Measurements from ENCODE around the gene TMEM62. TPM values are rescaled to one million over a fixed set of nuclear protein-coding genes. Genes with fewer than 3 reads are reported as not detected.

TMEM62 gene
- polyA plus RNA-seq, 3 donors: 10.5 to 11.3 (median 10.8) TPM

- H3K4me3 Mint-ChIP-seq: no peak overlapping the region
- no peak overlapping the region for H3K4me3 ChIP-seq (replicated peaks in 1 of 3; ENCODE audit: low read depth in 2 of 3, low read length in 3 of 3)
- H3K9ac ChIP-seq (ENCODE audit: insufficient read depth, low read length, poor library complexity, severe bottlenecking): no peak overlapping the region
- no peaks in the 10 kb centered on the region for H3K36me3 ChIP-seq (replicated peaks in 1 of 2; ENCODE audit: control insufficient read depth in 1 of 2, insufficient read depth in 2 of 2, low read length in 2 of 2)
- TF ChIP-seq CTCF (IDR thresholded peaks at IDR 0.05): no peak
- peaks cover 19 to 36% (median 26%) of the 10 kb centered on the region in 3 donors for H3K27me3 Mint-ChIP-seq (ENCODE audit: low read depth in 3 of 3)
- DNase-seq: no peak
- no peaks in the 10 kb centered on the region for H3K4me1 Mint-ChIP-seq
- H3K27ac Mint-ChIP-seq: no peak overlapping the region
- no peaks in the 10 kb centered on the region for H4K20me1 ChIP-seq (ENCODE audit: insufficient read depth, low read length)
- peaks cover 0 to 3% (median 0%) of the 10 kb centered on the region in 7 donors for H3K9me3 Mint-ChIP-seq
- H3K27me3 ChIP-seq (ENCODE audit: control insufficient read depth in 2 of 2, insufficient read depth in 2 of 2, low read length in 2 of 2): peaks cover 0 to 13% of the 10 kb centered on the region in 2 donors
- intact Hi-C loops (cut with micrococcal nuclease): no loop called here
- H2AFZ ChIP-seq (ENCODE audit: insufficient read depth, low read depth, low read length, poor library complexity, severe bottlenecking): no peak overlapping the region
- H3K4me2 ChIP-seq (replicated peaks; ENCODE audit: extremely low read depth, low read length, poor library complexity, severe bottlenecking): no peak overlapping the region
- no peaks in the 10 kb centered on the region for H3K9me3 ChIP-seq (replicated peaks in 1 of 2; ENCODE audit: control insufficient read depth in 1 of 2, insufficient read depth in 1 of 2, low read length in 2 of 2)
- WGBS (ENCODE audit: insufficient coverage): 6% methylated on average over 2 of the region's 2 CpGs
- no peaks in the 10 kb centered on the region for H3K79me2 ChIP-seq (ENCODE audit: insufficient read depth, low read length)
- no peaks in the 10 kb centered on the region for H3K36me3 Mint-ChIP-seq
- no peak overlapping the region for H3K27ac ChIP-seq (ENCODE audit: low read depth in 1 of 2, low read length in 2 of 2)
- no peaks in the 10 kb centered on the region for H3K4me1 ChIP-seq (ENCODE audit: control insufficient read depth in 1 of 2, insufficient read depth in 2 of 2, low read length in 2 of 2)
Measured at GRCh38 chr15:43230640-43231115, 97.3 kb downstream of the TMEM62 start.

DNA sequence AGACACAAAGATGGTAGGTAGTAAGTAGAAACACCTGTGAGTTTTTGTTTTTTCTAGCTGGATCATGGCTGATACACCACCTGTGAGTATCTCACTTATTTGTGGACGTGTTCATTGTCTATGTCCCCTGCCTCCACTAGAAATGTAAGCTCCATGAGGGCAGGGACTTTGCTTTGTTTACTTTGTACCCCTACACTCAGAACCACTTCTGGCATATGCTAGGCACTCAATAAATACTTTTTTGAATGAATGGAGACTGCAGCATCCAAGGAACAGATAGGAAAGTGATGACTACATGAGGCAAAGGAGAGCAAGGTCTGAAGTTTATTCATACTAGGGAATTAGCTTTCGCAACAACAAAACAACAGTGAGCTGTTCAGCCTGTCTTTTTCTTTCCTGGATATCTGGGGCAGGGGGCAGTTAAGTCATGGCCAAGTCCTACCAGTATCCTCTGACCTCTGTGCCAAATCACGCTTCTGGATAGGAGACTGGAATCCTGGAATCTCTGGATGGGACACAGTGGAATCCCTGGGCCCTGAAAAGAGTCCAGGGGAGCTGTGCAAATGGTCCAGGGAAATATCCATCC is 99.0 kb downstream of the TMEM62 start:
- no peak for DNase-seq
- H3K9me3 ChIP-seq (replicated peaks in 1 of 2; ENCODE audit: control insufficient read depth in 1 of 2, insufficient read depth in 1 of 2, low read length in 2 of 2): no peaks in the 10 kb centered on the region
- H4K20me1 ChIP-seq (ENCODE audit: insufficient read depth, low read length): no peaks in the 10 kb centered on the region
- H3K36me3 ChIP-seq (replicated peaks in 1 of 2; ENCODE audit: control insufficient read depth in 1 of 2, insufficient read depth in 2 of 2, low read length in 2 of 2): no peaks in the 10 kb centered on the region
- Mint-ChIP-seq H3K27me3 (ENCODE audit: low read depth in 3 of 3) (peaks cover 28 to 44% (median 31%) of the 10 kb centered on the region in 3 donors), H3K9me3 (peaks cover 0 to 3% (median 0%) of the 10 kb centered on the region in 7 donors), H3K27ac (no peak overlapping the region), H3K4me1 (no peaks in the 10 kb centered on the region), H3K4me3 (no peak overlapping the region), H3K36me3 (no peaks in the 10 kb centered on the region)
- H3K9ac ChIP-seq (ENCODE audit: insufficient read depth, low read length, poor library complexity, severe bottlenecking): no peak overlapping the region
- no peak for TF ChIP-seq CTCF (IDR thresholded peaks at IDR 0.05)
- H3K4me3 ChIP-seq (replicated peaks in 1 of 3; ENCODE audit: low read depth in 2 of 3, low read length in 3 of 3): no peak overlapping the region
- no peak overlapping the region for H2AFZ ChIP-seq (ENCODE audit: insufficient read depth, low read depth, low read length, poor library complexity, severe bottlenecking)
- no peak overlapping the region for H3K4me2 ChIP-seq (replicated peaks; ENCODE audit: extremely low read depth, low read length, poor library complexity, severe bottlenecking)
- no peaks in the 10 kb centered on the region for H3K4me1 ChIP-seq (ENCODE audit: control insufficient read depth in 1 of 2, insufficient read depth in 2 of 2, low read length in 2 of 2)
- H3K27me3 ChIP-seq (ENCODE audit: control insufficient read depth in 2 of 2, insufficient read depth in 2 of 2, low read length in 2 of 2): peaks cover 0 to 13% of the 10 kb centered on the region in 2 donors
- WGBS (ENCODE audit: insufficient coverage): 100% methylated on average over 2 of the region's 3 CpGs
- H3K27ac ChIP-seq (ENCODE audit: low read depth in 1 of 2, low read length in 2 of 2): no peak overlapping the region
- intact Hi-C loops (cut with micrococcal nuclease): no loop called here
- H3K79me2 ChIP-seq (ENCODE audit: insufficient read depth, low read length): no peaks in the 10 kb centered on the region

Small RNA genes lying within 50 kb of the gene (small RNA-seq; reads per million reads assigned to genes)
- not detected for gene AC068724.2 (ENCODE audit: insufficient read length, low read depth)

Other genes starting within 250 kb of the TMEM62 start
- gene TTBK2, start 212.8 kb upstream of the TMEM62 start, polyA plus RNA-seq: 1 to 10 TPM; 3.7 to 9.0 (median 5.7) TPM
- 1 to 10 TPM; 5.1 to 7.9 (median 6.3) TPM for gene UBR1, start 27.5 kb upstream of the TMEM62 start, polyA plus RNA-seq
- gene CCNDBP1, start 51.8 kb downstream of the TMEM62 start, polyA plus RNA-seq: 100 to 1,000 TPM in 2 of 3 donors, 10 to 100 TPM in 1; 79.2 to 205 (median 196) TPM
- under 1 TPM in 2 of 3 donors, not detected in 1; 0.08 to 0.13 TPM for gene EPB42, start 87.4 kb downstream of the TMEM62 start, polyA plus RNA-seq
- not detected for gene TGM5, start 133.3 kb downstream of the TMEM62 start, polyA plus RNA-seq
- not detected for gene TGM7, start 168.7 kb downstream of the TMEM62 start, polyA plus RNA-seq
- 1 to 10 TPM in 2 of 3 donors, under 1 TPM in 1; 0.78 to 1.6 (median 1.4) TPM for gene LCMT2, start 197.0 kb downstream of the TMEM62 start, polyA plus RNA-seq
- gene ZSCAN29, start 237.5 kb downstream of the TMEM62 start, polyA plus RNA-seq: 1 to 10 TPM; 2.6 to 7.4 (median 4.3) TPM
- gene TUBGCP4, start 237.5 kb downstream of the TMEM62 start, polyA plus RNA-seq: 1 to 10 TPM; 4.7 to 7.6 (median 6.1) TPM